Trophoblast cell (in vitro differentiated cells and primary cell): ENCODE results near the gene SERAC1.

Experiments
- DNase-seq, 2 donors: peaks; one replicate each; pipeline ENCODE4 v3.0.0-alpha.2; 2016
- H2AFZ ChIP-seq: 2 replicates; pipeline ENCODE4 v1.6.1; 2013; ENCODE audit warnings: low read length, moderate library complexity, mild to moderate bottlenecking; ENCODE audit not compliant: insufficient read depth, poor library complexity
- H2AK5ac ChIP-seq: 2 replicates; pipeline ENCODE4 v1.6.1; 2013; ENCODE audit warnings: mild to moderate bottlenecking, low read length
- H2BK120ac ChIP-seq: 2 replicates; pipeline ENCODE4 v1.6.1; 2013; ENCODE audit warnings: low read length, mild to moderate bottlenecking, moderate library complexity; ENCODE audit not compliant: insufficient read depth, poor library complexity
- H2BK12ac ChIP-seq: 2 replicates; pipeline ENCODE4 v1.6.1; 2013; ENCODE audit warnings: mild to moderate bottlenecking, low read length, moderate library complexity
- H2BK5ac ChIP-seq: 2 replicates; pipeline ENCODE4 v1.6.1; 2013; ENCODE audit warnings: low read length, low read depth, moderate library complexity, mild to moderate bottlenecking; ENCODE audit not compliant: poor library complexity
- H3K14ac ChIP-seq: 2 replicates; pipeline ENCODE4 v1.6.1; 2013; ENCODE audit warnings: mild to moderate bottlenecking, low read length
- H3K18ac ChIP-seq: 2 replicates; pipeline ENCODE4 v1.6.1; 2013; ENCODE audit warnings: mild to moderate bottlenecking, low read length
- H3K23ac ChIP-seq: 2 replicates; pipeline ENCODE4 v1.6.1; 2013; ENCODE audit warnings: low read length
- H3K27ac ChIP-seq: 2 replicates; pipeline ENCODE4 v1.5.1; 2013; ENCODE audit warnings: low read depth, mild to moderate bottlenecking, inconsistent platforms, low read length, moderate library complexity
- H3K27me3 ChIP-seq: 2 replicates; pipeline ENCODE4 v1.6.1; 2013; ENCODE audit warnings: inconsistent platforms, mild to moderate bottlenecking, low read length, moderate library complexity; ENCODE audit not compliant: insufficient read depth
- H3K36me3 ChIP-seq, 2 experiments: 1 replicate in 1 of 2; 2 replicates in 1 of 2; pipeline ENCODE4 v1.6.1; 2013; ENCODE audit warnings: low read length in 2 of 2, mild to moderate bottlenecking in 2 of 2, moderate library complexity in 1 of 2; ENCODE audit not compliant: insufficient read depth in 2 of 2, control insufficient read depth in 1 of 2
- H3K4ac ChIP-seq: 2 replicates; pipeline ENCODE4 v1.6.1; 2013; ENCODE audit warnings: low read depth, mild to moderate bottlenecking, low read length, moderate library complexity
- H3K4me1 ChIP-seq, 2 experiments: 1 replicate in 1 of 2; 2 replicates in 1 of 2; pipeline ENCODE4 v1.6.1; 2013; ENCODE audit warnings: low read length in 2 of 2, mild to moderate bottlenecking in 2 of 2, moderate library complexity in 1 of 2; ENCODE audit not compliant: insufficient read depth in 2 of 2, control insufficient read depth in 1 of 2
- H3K4me2 ChIP-seq: 2 replicates; pipeline ENCODE4 v1.6.1; 2013; ENCODE audit warnings: inconsistent platforms, mild to moderate bottlenecking, low read length, moderate library complexity
- H3K4me3 ChIP-seq: 2 replicates; pipeline ENCODE4 v1.5.1; 2013; ENCODE audit warnings: mild to moderate bottlenecking, low read depth, low read length, inconsistent platforms
- H3K79me1 ChIP-seq: one replicate; pipeline ENCODE4 v1.6.1; 2013; ENCODE audit warnings: low read length
- H3K79me2 ChIP-seq: 2 replicates; pipeline ENCODE4 v1.6.1; 2013; ENCODE audit warnings: low read length, mild to moderate bottlenecking; ENCODE audit not compliant: control insufficient read depth, insufficient read depth, poor library complexity
- H3K9ac ChIP-seq: 2 replicates; pipeline ENCODE4 v1.6.1; 2013; ENCODE audit warnings: mild to moderate bottlenecking, low read length
- H3K9me3 ChIP-seq: 2 replicates; pipeline ENCODE4 v1.6.1; 2013; ENCODE audit warnings: low read depth, mild to moderate bottlenecking, control low read depth, inconsistent platforms, low read length; ENCODE audit not compliant: insufficient read depth
- H4K12ac ChIP-seq: 2 replicates; pipeline ENCODE4 v1.6.1; 2013; ENCODE audit warnings: low read depth, mild to moderate bottlenecking, low read length, moderate library complexity
- H4K8ac ChIP-seq: 2 replicates; pipeline ENCODE4 v1.6.1; 2013; ENCODE audit warnings: low read depth, mild to moderate bottlenecking, low read length, moderate library complexity
- H4K91ac ChIP-seq: one replicate; pipeline ENCODE4 v1.6.1; 2013; ENCODE audit warnings: low read depth, mild to moderate bottlenecking, low read length, moderate library complexity
- WGBS: extraction: QIAGEN DNeasy Blood & Tissue Kit; methylation state at CpG from one replicate; pipeline ENCODE4 v1.1.7; 2013; ENCODE audit warnings: missing lambda C conversion rate; ENCODE audit not compliant: insufficient read length, insufficient coverage; ENCODE audit errors: extremely low coverage; 5-methylcytosine and 5-hydroxymethylcytosine counted together

Gene SERAC1

GRCh38 chr6:158143700-158144099 lies 24.4 kb downstream of the SERAC1 start:
- Histone ChIP-seq H3K4me3 (no peak overlapping the region), H3K79me1 (no peaks in the 10 kb centered on the region), H4K12ac (no peak overlapping the region), H3K18ac (no peak overlapping the region), H3K23ac (no peak overlapping the region), H3K9me3 (no peaks in the 10 kb centered on the region), H2BK5ac (no peak overlapping the region), H3K4me1 (no peaks in the 10 kb centered on the region), H3K36me3 (peaks cover 4 to 10% of the 10 kb centered on the region in 2 experiments), H3K9ac (no peak overlapping the region), H2BK12ac (no peak overlapping the region), H3K4ac (no peak overlapping the region), H3K14ac (no peak overlapping the region), H3K27ac (no peak overlapping the region), H2AK5ac (no peak overlapping the region), H2AFZ (no peak overlapping the region), H3K4me2 (no peak overlapping the region), H4K91ac (no peak overlapping the region), H2BK120ac (no peak overlapping the region), H3K79me2 (no peaks in the 10 kb centered on the region), H3K27me3 (no peaks in the 10 kb centered on the region), H4K8ac (no peak overlapping the region)
- no CpG with 5 or more reads among the region's 1 CpG for WGBS
- no peak for DNase-seq

- Histone ChIP-seq H3K36me3 (peaks cover 4 to 10% of the 10 kb centered on the region in 2 experiments), H3K4me3 (no peak overlapping the region), H3K27ac (no peak overlapping the region), H4K12ac (no peak overlapping the region), H3K23ac (no peak overlapping the region), H3K9me3 (no peaks in the 10 kb centered on the region), H3K9ac (no peak overlapping the region), H3K4me2 (no peak overlapping the region), H3K18ac (no peak overlapping the region), H3K79me2 (no peaks in the 10 kb centered on the region), H3K4me1 (no peaks in the 10 kb centered on the region), H4K91ac (no peak overlapping the region), H3K79me1 (no peaks in the 10 kb centered on the region), H2AFZ (no peak overlapping the region), H3K4ac (no peak overlapping the region), H3K27me3 (no peaks in the 10 kb centered on the region), H2AK5ac (no peak overlapping the region), H2BK12ac (no peak overlapping the region), H4K8ac (no peak overlapping the region), H3K14ac (no peak overlapping the region), H2BK120ac (no peak overlapping the region), H2BK5ac (no peak overlapping the region)
- peak; percentile 54 to 62 for DNase-seq
These were observed 25.3 kb downstream of the SERAC1 start for GRCh38 chr6:158142789-158143188.

DNA sequence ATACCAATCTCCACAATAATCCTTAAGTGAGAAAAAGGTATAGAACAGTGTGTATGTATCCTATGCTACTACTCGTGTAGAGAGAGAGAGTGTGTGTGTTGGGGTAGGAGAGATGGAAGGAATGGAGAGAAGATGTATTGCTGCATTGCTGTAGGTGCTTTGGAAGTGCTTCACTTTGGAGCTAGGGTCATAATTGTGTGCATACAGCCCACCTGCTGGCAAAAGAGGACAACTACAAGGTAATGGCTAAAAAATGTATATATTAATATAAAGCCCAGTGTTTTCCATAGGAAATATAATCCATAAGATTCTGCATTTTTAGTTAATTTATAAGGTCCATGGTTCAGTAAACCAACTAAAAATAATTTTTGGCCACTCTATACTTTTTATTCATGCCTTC lies 36.1 kb downstream of the SERAC1 start:
- Histone ChIP-seq H3K79me1 (no peaks in the 10 kb centered on the region), H3K18ac (no peak overlapping the region), H3K4me3 (no peak overlapping the region), H4K8ac (no peak overlapping the region), H3K4ac (no peak overlapping the region), H3K9me3 (no peaks in the 10 kb centered on the region), H2BK12ac (no peak overlapping the region), H3K27ac (no peak overlapping the region), H2AK5ac (no peak overlapping the region), H3K4me2 (no peak overlapping the region), H3K9ac (no peak overlapping the region), H2AFZ (no peak overlapping the region), H2BK120ac (no peak overlapping the region), H3K4me1 (no peaks in the 10 kb centered on the region), H4K91ac (no peak overlapping the region), H3K79me2 (no peaks in the 10 kb centered on the region), H4K12ac (no peak overlapping the region), H3K27me3 (no peaks in the 10 kb centered on the region), H3K23ac (no peak overlapping the region), H3K14ac (no peak overlapping the region), H3K36me3 (no peaks in the 10 kb centered on the region), H2BK5ac (no peak overlapping the region)
- WGBS = no CpG with 5 or more reads among the region's 1 CpG
- peak in 1 of 2 donors; percentile 57 for DNase-seq

DNA sequence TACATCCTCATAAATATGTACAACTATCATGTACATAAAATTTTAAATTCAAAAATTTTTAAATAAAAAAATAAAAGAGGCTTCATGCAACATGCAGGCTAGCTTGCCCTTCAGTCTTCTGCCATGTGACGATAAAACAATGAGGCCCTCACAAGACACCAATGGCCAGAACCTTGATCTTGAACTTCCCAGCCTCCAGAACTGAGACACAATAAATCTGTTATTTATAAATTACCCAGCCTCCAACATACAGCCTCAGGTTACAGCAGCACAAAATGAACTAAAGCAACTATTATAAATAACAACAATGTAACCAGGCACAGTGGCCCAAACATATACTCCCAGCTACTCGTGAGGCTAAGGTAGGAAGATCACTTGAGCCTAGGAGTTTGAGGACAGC lies 42.8 kb downstream of the SERAC1 start:
- H3K14ac ChIP-seq = no peak overlapping the region
- no CpG with 5 or more reads among the region's 2 CpGs for WGBS
- peaks cover 0 to 3% of the 10 kb centered on the region in 2 experiments for H3K36me3 ChIP-seq
- H3K23ac ChIP-seq = no peak overlapping the region
- no peak overlapping the region for H3K18ac ChIP-seq
- H4K12ac ChIP-seq = no peak overlapping the region
- H2AFZ ChIP-seq = no peak overlapping the region
- no peaks in the 10 kb centered on the region for H3K79me2 ChIP-seq
- no peak overlapping the region for H2AK5ac ChIP-seq
- H3K4me3 ChIP-seq = no peak overlapping the region
- no peaks in the 10 kb centered on the region for H3K27me3 ChIP-seq
- H3K9ac ChIP-seq = no peak overlapping the region
- no peak for DNase-seq
- no peak overlapping the region for H3K4ac ChIP-seq
- H3K9me3 ChIP-seq = no peaks in the 10 kb centered on the region
- H3K79me1 ChIP-seq = no peaks in the 10 kb centered on the region
- H2BK120ac ChIP-seq = no peak overlapping the region
- no peak overlapping the region for H2BK12ac ChIP-seq
- H2BK5ac ChIP-seq = no peak overlapping the region
- no peaks in the 10 kb centered on the region for H3K4me1 ChIP-seq
- no peak overlapping the region for H3K27ac ChIP-seq
- H3K4me2 ChIP-seq = no peak overlapping the region
- H4K91ac ChIP-seq = no peak overlapping the region
- H4K8ac ChIP-seq = no peak overlapping the region
